HCT116 (cell line): ENCODE data around the gene TMA7. TPM values are rescaled to one million over a fixed set of nuclear protein-coding genes. Genes with fewer than 3 reads are reported as not detected.

Source experiments
- ATAC-seq: fragments of 200-7000 bp; cut with Tn5 transposase; 2 replicates; pipeline ENCODE4 v1.9.1; 2020; ENCODE audit warnings: mild to moderate bottlenecking, moderate library complexity
- BruUV-seq: library from RNA; stranded (reverse); fragments of 400-500 nt; replicated peaks from 2 replicates; lab custom pipeline; 2021; lab: Mats Ljungman, UMichigan
- CTCF ChIA-PET: fragments of 300-600 bp; sonication (Branson Sonifier 250); formaldehyde crosslinking; loops from one replicate; lab custom pipeline; 2021; ENCODE audit warnings: antibody characterized with exemption; lab: Charles Lee
- POLR2A ChIA-PET: fragments of 300-600, 350-600 bp; sonication (Branson Sonifier 250); formaldehyde crosslinking; loops from one replicate; lab custom pipeline; 2021; ENCODE audit warnings: antibody characterized with exemption; lab: Charles Lee
- RAD21 ChIA-PET, 2 experiments: fragments of 300-600 bp; sonication (Branson Sonifier 250); formaldehyde crosslinking; loops; one replicate each; lab custom pipeline; 2023; ENCODE audit warnings: low total read pairs in 2 of 2; ENCODE audit not compliant: uncharacterized antibody in 2 of 2, unreplicated experiment in 2 of 2, low non-redundant PET in 1 of 2; lab: Charles Lee
- DNase-seq: peaks from one replicate; pipeline ENCODE4 v3.0.0-alpha.2; 2010; ENCODE audit warnings: low read depth, low spot score
- H2AFZ ChIP-seq: fragments of 200-600 bp; shearing (Covaris generic), sonication (generic); 2 replicates; pipeline ENCODE4 v1.6.1; 2017; ENCODE audit warnings: low read depth, mixed run types, mixed read lengths, antibody characterized with exemption, low read length; ENCODE audit not compliant: poor library complexity, severe bottlenecking
- H3K27ac ChIP-seq: 2 replicates; pipeline ENCODE4 v1.5.1; 2012; ENCODE audit warnings: low read depth, low read length
- H3K27me3 ChIP-seq: fragments of 200-600 bp; sonication (generic); 2 replicates; pipeline ENCODE4 v1.6.1; 2016; ENCODE audit warnings: mixed run types, low read length, mixed read lengths; ENCODE audit not compliant: insufficient read depth
- H3K36me3 ChIP-seq, 2 experiments: fragments of 200-500 bp in 1 of 2; fragments of 200-600 bp in 1 of 2; sonication (Bioruptor generic) in 1 of 2; sonication (generic) in 1 of 2; 2 replicates each; pipeline versions ENCODE4 v1.5.1 to v1.6.1; 2014 to 2016; ENCODE audit warnings: low read length in 2 of 2, inconsistent platforms in 1 of 2, mixed read lengths in 1 of 2, mixed run types in 1 of 2; ENCODE audit not compliant: insufficient read depth in 2 of 2, control insufficient read depth in 1 of 2
- H3K4me1 ChIP-seq, 2 experiments: fragments of 200-600 bp in 1 of 2; sonication (generic) in 1 of 2; 2 replicates each; pipeline versions ENCODE4 v1.5.1 to v1.6.1; 2012 to 2017; ENCODE audit warnings: low read length in 2 of 2, inconsistent platforms in 1 of 2, mild to moderate bottlenecking in 1 of 2, mixed read lengths in 1 of 2, mixed run types in 1 of 2, moderate library complexity in 1 of 2; ENCODE audit not compliant: insufficient read depth in 2 of 2, control insufficient read depth in 1 of 2
- H3K4me2 ChIP-seq: fragments of 200-600 bp; sonication (generic); 2 replicates; pipeline ENCODE4 v1.6.1; 2017; ENCODE audit warnings: mixed run types, low read length, mixed read lengths
- H3K4me3 ChIP-seq, 2 experiments: fragments of 200-600 bp in 1 of 2; sonication (generic) in 1 of 2; replicated peaks in 1 of 2; 2 replicates each; pipeline ENCODE4 v1.5.1; 2011 to 2016; ENCODE audit warnings: low read length in 2 of 2, control low read depth in 1 of 2, low read depth in 1 of 2, mild to moderate bottlenecking in 1 of 2, mixed read lengths in 1 of 2, mixed run types in 1 of 2
- H3K79me2 ChIP-seq: fragments of 200-600 bp; sonication (generic); 2 replicates; pipeline ENCODE4 v1.6.1; 2017; ENCODE audit warnings: mild to moderate bottlenecking, mixed run types, low read length, moderate library complexity, mixed read lengths; ENCODE audit not compliant: insufficient read depth
- H3K9ac ChIP-seq: fragments of 200-600 bp; sonication (generic); 2 replicates; pipeline ENCODE4 v1.6.1; 2016; ENCODE audit warnings: low read length, mixed read lengths
- H3K9me2 ChIP-seq: fragments of 200-600 bp; sonication (generic), shearing (Covaris generic); 2 replicates; pipeline ENCODE4 v1.6.1; 2017; ENCODE audit warnings: mixed run types, mild to moderate bottlenecking, moderate library complexity; ENCODE audit not compliant: insufficient read depth
- H3K9me3 ChIP-seq, 2 experiments: fragments of 200-500 bp in 1 of 2; fragments of 200-600 bp in 1 of 2; sonication (Bioruptor generic) in 1 of 2; sonication (generic) in 1 of 2; 2 replicates each; pipeline ENCODE4 v1.6.1; 2014 to 2017; ENCODE audit warnings: low read length in 2 of 2, mixed read lengths in 2 of 2, inconsistent platforms in 1 of 2, low read depth in 1 of 2, mild to moderate bottlenecking in 1 of 2, mixed run types in 1 of 2, moderate library complexity in 1 of 2; ENCODE audit not compliant: control insufficient read depth in 1 of 2, insufficient read depth in 1 of 2
- H4K20me1 ChIP-seq: fragments of 200-600 bp; sonication (generic), shearing (Covaris generic); 2 replicates; pipeline ENCODE4 v1.6.1; 2017; ENCODE audit warnings: mixed run types, mild to moderate bottlenecking, moderate library complexity; ENCODE audit not compliant: insufficient read depth
- CTCF ChIP-seq, 3 experiments: fragments of 200-600 bp in 1 of 3; sonication (generic) in 1 of 3; IDR thresholded peaks in 2 of 3; conservative IDR thresholded peaks in 1 of 3; 2 replicates each; pipeline ENCODE4 v1.5.1; 2012 to 2017; ENCODE audit warnings: low read depth in 2 of 3, low read length in 2 of 3, antibody characterized with exemption in 1 of 3, borderline replicate concordance in 1 of 3, control low read depth in 1 of 3, mild to moderate bottlenecking in 1 of 3, mixed read lengths in 1 of 3, mixed run types in 1 of 3, moderate library complexity in 1 of 3; ENCODE audit not compliant: insufficient read depth in 1 of 3
- ELF1 ChIP-seq: IDR thresholded peaks from 2 replicates; pipeline ENCODE4 v1.6.1; 2012; ENCODE audit warnings: low read depth, borderline replicate concordance
- EZH2phosphoT487 ChIP-seq: fragments of 200-600 bp; IDR thresholded peaks from 2 replicates; pipeline ENCODE4 v1.6.1; 2018; ENCODE audit warnings: antibody characterized with exemption, borderline replicate concordance
- FOSL1 ChIP-seq: IDR thresholded peaks from 2 replicates; pipeline ENCODE4 v1.6.1; 2012; ENCODE audit warnings: low read depth
- JUND ChIP-seq: IDR thresholded peaks from 2 replicates; pipeline ENCODE4 v1.6.1; 2012
- RAD21 ChIP-seq: IDR thresholded peaks from 2 replicates; pipeline ENCODE4 v1.6.1; 2012; ENCODE audit warnings: low read depth, mild to moderate bottlenecking
- REST ChIP-seq: IDR thresholded peaks from 2 replicates; pipeline ENCODE4 v1.6.1; 2012; ENCODE audit warnings: low read depth
- SIN3A ChIP-seq: IDR thresholded peaks from 2 replicates; pipeline ENCODE4 v1.6.1; 2012; ENCODE audit warnings: low read depth
- SP1 ChIP-seq: IDR thresholded peaks from 2 replicates; pipeline ENCODE4 v1.6.1; 2012; ENCODE audit warnings: low read depth
- TCF7L2 ChIP-seq: IDR thresholded peaks from 2 replicates; pipeline ENCODE4 v1.7.0; 2011; ENCODE audit warnings: borderline replicate concordance, inconsistent platforms; ENCODE audit not compliant: insufficient read depth, insufficient read length; ENCODE audit errors: extremely low read depth
- YY1 ChIP-seq: IDR thresholded peaks from 2 replicates; pipeline ENCODE4 v1.6.1; 2011; ENCODE audit warnings: low read length, low read depth, moderate library complexity, mild to moderate bottlenecking; ENCODE audit not compliant: insufficient replicate concordance; ENCODE audit errors: extremely low read depth
- ZBTB33 ChIP-seq: IDR thresholded peaks from 2 replicates; pipeline ENCODE4 v1.6.1; 2011; ENCODE audit warnings: mild to moderate bottlenecking, low read length, moderate library complexity; ENCODE audit not compliant: insufficient replicate concordance; ENCODE audit errors: extremely low read depth
- ZFX ChIP-seq: fragments of 450-650 bp; IDR thresholded peaks from 2 replicates; pipeline ENCODE4 v1.6.1; 2017
- ZNF274 ChIP-seq: fragments of 200-500 bp; sonication (Bioruptor generic); IDR thresholded peaks from 2 replicates; pipeline ENCODE4 v1.6.1; 2014; ENCODE audit warnings: mild to moderate bottlenecking, low read depth, low read length, inconsistent platforms
- intact Hi-C: fragments of 100-400 bp; cut with micrococcal nuclease; formaldehyde crosslinking; loops from 2 replicates; pipeline ENCODE4 v1.10.0; 2022
- total RNA-seq: library from RNA; stranded (reverse); gene quantifications from one replicate; pipeline ENCODE4 v1.2.1, GENCODE V29; 2021; ENCODE audit not compliant: unreplicated experiment

Gene TMA7
- total RNA-seq, 1 experiment from 2014 or later, result 334 TPM

- no peak for TF ChIP-seq REST
- no peak for TF ChIP-seq EZH2phosphoT487
- TF ChIP-seq ZFX, result no peak
- TF ChIP-seq RAD21, result no peak
- no peak for TF ChIP-seq FOSL1
- no peak for TF ChIP-seq JUND
- no peak for TF ChIP-seq ZNF274
- no peak for TF ChIP-seq YY1
Observed at GRCh38 chr3:48402907-48403306, 37.1 kb upstream of the TMA7 start (continued).

GRCh38 chr3:48403533-48404439 is 36.3 kb upstream of the TMA7 start:
- H3K9me2 ChIP-seq, result no peaks in the 10 kb centered on the region
- no peak overlapping the region for H3K4me2 ChIP-seq
- H3K4me1 ChIP-seq, result peaks cover 14 to 39% of the 10 kb centered on the region in 2 experiments
- H3K36me3 ChIP-seq, result peaks cover 0 to 2% of the 10 kb centered on the region in 2 experiments; a peak in 2 of 4 replicates
- no peaks in the 10 kb centered on the region for H3K27me3 ChIP-seq
- no peaks in the 10 kb centered on the region for H4K20me1 ChIP-seq
- no peak overlapping the region for H2AFZ ChIP-seq
- H3K27ac ChIP-seq, result no peak overlapping the region
- ChIA-PET POLR2A (interaction anchor here (0.6 kb wide), 1 partner anchor 605 kb away, joined by 3 read pairs; no protein-coding TSS in a partner anchor), RAD21 (interaction anchor here in 1 of 2 experiments (1.4 kb wide), 1 partner anchor 32 kb away, joined by 3 read pairs; no protein-coding TSS in a partner anchor), CTCF (interaction anchor here (8.0 kb wide), 1 partner anchor 31 kb away, joined by 386 read pairs; no protein-coding TSS in a partner anchor)
- DNase-seq, result no peak
- no peak for ATAC-seq
- H3K4me3 ChIP-seq, result no peak overlapping the region
- no peaks in the 10 kb centered on the region for H3K79me2 ChIP-seq
- H3K9me3 ChIP-seq, result no peaks in the 10 kb centered on the region
- no TSS peak for BruUV-seq
- no peak overlapping the region for H3K9ac ChIP-seq
- intact Hi-C loops, result no loop called here
- TF ChIP-seq CTCF (IDR thresholded peaks at IDR 0.05 in 2 of 3, conservative IDR thresholded peaks at IDR 0.05 in 1 of 3; ENCODE audit: borderline replicate concordance in 1 of 3, insufficient read depth in 1 of 3, low read depth in 2 of 3, low read length in 2 of 3) (no peak), ELF1 (no peak), EZH2phosphoT487 (no peak), ZFX (no peak), JUND (no peak), TCF7L2 (no peak), ZNF274 (no peak), SP1 (no peak), YY1 (no peak), ZBTB33 (no peak), SIN3A (no peak)
